VCaP (cell line): ENCODE data around the gene TP63.

Experiments
- H3K27ac ChIP-seq: fragments of 450-650 bp; 2 replicates; pipeline ENCODE4 v1.5.1; 2017
- TF ChIP-seq, protein P1 (sequence below): fragments of 450-650 bp; conservative IDR thresholded peaks from 2 replicates; pipeline ENCODE4 v1.5.1; 2017; ENCODE audit warnings: mild to moderate bottlenecking, moderate library complexity

TP63 gene

DNA sequence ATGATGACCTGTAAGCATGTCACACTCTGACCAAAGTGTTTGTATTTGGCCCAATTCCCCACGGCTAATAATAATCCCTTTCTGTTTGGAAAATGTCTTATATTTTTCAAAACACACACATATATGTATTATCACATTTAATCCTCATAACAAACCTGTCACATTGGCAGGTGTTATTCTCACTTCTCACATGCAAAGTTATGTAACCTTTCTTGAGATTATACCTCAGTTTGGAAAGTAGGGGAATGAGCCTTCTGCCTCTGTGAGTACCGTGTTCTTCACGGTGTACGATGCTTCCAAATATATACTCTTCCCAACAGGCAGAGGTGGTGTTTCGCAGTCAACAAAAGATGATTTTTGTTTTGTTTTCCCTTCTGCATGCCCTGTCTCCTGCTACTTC, 205.6 kb downstream of the TP63 start:
- no peak overlapping the region for H3K27ac ChIP-seq
- TF ChIP-seq, protein P1, sequence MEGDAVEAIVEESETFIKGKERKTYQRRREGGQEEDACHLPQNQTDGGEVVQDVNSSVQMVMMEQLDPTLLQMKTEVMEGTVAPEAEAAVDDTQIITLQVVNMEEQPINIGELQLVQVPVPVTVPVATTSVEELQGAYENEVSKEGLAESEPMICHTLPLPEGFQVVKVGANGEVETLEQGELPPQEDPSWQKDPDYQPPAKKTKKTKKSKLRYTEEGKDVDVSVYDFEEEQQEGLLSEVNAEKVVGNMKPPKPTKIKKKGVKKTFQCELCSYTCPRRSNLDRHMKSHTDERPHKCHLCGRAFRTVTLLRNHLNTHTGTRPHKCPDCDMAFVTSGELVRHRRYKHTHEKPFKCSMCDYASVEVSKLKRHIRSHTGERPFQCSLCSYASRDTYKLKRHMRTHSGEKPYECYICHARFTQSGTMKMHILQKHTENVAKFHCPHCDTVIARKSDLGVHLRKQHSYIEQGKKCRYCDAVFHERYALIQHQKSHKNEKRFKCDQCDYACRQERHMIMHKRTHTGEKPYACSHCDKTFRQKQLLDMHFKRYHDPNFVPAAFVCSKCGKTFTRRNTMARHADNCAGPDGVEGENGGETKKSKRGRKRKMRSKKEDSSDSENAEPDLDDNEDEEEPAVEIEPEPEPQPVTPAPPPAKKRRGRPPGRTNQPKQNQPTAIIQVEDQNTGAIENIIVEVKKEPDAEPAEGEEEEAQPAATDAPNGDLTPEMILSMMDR, result no peak

DNA sequence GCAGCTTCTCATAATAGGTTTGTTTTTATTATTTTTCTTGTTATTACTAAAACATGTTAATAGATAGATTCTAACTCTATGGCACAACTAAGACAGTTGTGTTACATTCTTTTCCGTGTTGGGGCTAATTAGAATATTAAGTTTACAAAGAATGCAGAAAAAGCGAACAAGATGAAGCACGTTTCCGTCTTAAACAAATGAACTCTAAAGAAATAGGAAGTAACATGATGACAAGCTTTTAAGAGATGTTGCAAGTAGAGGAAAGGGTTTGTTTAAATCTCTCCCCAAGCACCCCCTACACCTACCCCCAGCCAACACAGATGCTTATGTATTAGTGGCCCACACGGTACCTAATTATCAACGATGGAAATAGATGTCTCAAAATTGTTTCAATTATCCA, 207.1 kb downstream of the TP63 start:
- H3K27ac ChIP-seq, result no peak overlapping the region
- TF ChIP-seq, protein P1, result no peak

DNA sequence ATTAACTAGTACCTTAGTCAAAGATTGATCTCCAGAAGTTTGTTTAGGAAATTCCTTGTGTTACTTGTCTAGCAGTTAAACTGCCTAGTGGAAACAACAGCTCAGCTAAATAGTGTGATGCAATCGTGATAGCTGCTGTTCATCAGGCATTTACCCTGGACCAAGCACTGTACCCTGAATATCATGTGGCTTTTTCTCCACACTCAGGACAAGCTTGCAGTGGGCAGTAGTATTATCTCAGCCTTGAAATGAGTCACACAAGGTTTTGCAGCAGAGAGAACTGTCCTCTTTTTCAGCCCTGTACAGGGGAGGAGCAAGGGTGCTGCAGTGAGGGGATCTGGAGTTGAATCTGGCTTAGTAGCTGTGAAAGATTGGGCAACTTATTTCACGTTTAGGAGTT, 208.4 kb downstream of the TP63 start:
- H3K27ac ChIP-seq, result no peak overlapping the region
- TF ChIP-seq, protein P1, result no peak

DNA sequence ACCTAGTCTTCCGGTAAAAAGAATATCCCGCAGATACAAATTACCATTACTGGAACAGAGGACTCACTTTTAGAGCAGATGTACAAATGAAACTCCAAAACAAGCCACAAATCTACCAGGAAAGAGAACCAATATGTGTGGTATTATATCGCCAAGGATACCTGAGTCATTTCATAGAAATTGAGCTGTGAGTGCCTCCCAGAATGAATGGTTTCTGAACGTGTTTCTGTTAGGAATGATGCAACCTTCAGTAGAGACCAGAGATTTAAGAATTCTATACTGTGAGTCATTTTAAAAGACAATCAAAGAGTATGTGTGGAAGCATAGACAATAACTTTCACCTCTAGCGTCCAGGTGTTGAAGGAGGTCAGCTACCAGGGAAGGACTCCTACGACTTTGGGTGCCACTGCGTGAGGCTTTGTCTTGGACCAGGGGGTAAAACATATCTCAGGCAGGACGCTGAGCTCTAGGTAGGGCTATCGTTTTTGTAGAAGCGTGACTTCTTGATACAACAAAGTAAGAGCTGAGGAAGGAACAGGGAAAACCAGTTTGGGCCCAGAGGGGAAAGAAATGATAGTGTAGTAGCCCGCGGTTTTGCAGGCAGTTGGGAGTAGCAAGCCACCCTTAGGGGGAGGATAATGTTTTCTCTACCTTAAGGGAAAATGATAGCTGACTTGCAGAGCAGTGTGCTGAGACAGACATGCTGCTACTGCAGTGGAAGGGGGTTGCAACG, 210.4 kb downstream of the TP63 start:
- H3K27ac ChIP-seq, result no peak overlapping the region
- TF ChIP-seq, protein P1, result no peak

DNA sequence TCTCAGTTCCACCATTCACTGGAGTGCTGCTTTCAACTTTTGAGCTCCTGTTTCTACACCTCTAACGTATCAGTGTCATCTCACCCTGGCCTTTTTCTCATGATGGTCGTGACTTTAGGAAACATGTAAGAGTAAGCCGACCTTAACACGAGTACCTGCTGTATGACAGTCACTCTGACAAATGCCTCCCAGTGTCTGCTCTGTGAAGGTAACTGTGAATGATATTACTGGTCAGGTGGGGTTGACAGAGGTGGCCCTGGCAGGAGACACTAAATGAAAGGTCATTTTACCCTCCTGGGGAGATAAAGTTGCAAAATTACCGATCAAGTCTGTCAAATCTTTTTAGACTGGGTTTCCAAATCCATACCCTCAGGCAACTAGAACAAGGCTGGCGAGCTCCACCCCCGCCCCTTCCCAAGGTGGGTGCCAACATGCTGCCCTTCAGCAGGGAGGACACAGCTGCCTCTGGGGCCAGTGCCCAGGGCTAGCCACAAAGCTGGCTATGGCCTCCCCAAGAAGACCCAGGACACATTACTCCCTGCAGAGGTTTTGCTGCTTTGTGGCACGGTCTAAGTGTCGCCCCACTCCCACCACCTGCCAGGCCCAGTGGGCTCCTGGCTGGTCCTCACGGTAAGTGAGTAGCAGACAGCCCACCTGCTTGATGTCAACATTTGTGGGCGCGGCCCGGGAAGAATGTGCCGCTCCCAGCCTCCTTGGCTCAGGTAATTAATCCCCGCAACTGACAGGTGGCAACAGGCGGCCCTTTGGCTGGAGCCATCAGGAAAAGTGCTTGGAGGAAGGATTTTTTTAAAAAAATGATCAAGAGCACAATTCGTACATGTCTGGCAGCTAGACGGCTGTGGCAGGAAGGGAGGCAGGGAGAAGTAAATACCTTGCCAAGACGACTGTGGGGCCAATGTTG, 211.8 kb downstream of the TP63 start:
- no peak overlapping the region for H3K27ac ChIP-seq
- TF ChIP-seq, protein P1, result no peak

DNA sequence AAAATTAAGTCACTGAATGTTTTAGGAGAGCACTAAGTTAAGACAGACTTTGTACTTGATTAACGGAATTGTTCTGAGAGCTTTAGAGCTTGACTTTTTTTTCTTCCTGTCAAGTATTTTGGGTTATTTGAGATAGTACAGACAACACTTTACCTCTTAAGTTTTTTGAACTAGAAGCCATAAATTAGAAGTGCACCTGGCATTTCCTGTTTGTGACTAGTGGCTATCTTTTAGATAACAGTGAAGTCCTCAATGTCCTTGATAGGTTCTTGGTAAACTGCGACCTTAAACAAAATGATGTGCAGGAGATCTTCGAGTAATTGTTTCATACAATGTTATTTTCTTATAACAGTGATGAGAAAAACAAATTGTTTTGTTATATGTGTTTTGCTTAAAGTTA, 213.9 kb downstream of the TP63 start:
- TF ChIP-seq, protein P1, result no peak
- no peak overlapping the region for H3K27ac ChIP-seq

DNA sequence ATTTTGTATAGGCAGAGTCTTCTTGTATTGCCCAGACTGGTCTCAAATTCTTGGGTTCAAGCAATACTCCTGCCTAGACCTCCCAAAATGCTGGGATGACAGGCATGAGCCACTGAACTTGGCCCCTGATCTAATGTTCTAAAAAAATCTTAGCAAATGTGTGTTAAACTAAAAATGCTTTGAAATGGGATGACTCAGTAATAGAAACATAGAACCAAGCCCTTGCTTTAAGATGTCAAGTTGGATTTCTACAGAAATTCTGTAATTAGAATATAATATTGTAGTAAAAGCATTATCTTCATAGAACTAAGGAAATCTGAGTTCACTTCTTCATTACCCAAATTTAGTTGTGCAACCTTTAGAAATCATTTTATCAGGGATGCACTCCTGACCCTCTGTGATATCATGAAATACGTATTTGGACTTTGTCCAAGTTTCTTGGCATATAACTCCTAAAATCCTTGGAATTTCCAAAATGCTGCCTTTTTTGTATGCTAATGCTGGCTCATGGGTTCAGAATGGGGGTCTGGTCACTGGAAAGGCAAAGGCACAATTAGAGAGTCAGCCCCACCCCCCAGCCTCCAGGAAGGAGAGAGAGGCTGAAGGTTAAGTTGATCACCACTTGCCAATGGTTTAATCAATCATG, 217.3 kb downstream of the TP63 start:
- H3K27ac ChIP-seq, result no peak overlapping the region
- TF ChIP-seq, protein P1, result no peak
